Trophoblast cell (in vitro differentiated cells and primary cell): ENCODE results near the gene OAF.

Source experiments
- DNase-seq, 2 donors: peaks; one replicate each; pipeline ENCODE4 v3.0.0-alpha.2; 2016
- H2AFZ ChIP-seq: 2 replicates; pipeline ENCODE4 v1.6.1; 2013; ENCODE audit warnings: low read length, moderate library complexity, mild to moderate bottlenecking; ENCODE audit not compliant: insufficient read depth, poor library complexity
- H2AK5ac ChIP-seq: 2 replicates; pipeline ENCODE4 v1.6.1; 2013; ENCODE audit warnings: mild to moderate bottlenecking, low read length
- H2BK120ac ChIP-seq: 2 replicates; pipeline ENCODE4 v1.6.1; 2013; ENCODE audit warnings: low read length, mild to moderate bottlenecking, moderate library complexity; ENCODE audit not compliant: insufficient read depth, poor library complexity
- H2BK12ac ChIP-seq: 2 replicates; pipeline ENCODE4 v1.6.1; 2013; ENCODE audit warnings: mild to moderate bottlenecking, low read length, moderate library complexity
- H2BK5ac ChIP-seq: 2 replicates; pipeline ENCODE4 v1.6.1; 2013; ENCODE audit warnings: low read length, low read depth, moderate library complexity, mild to moderate bottlenecking; ENCODE audit not compliant: poor library complexity
- H3K14ac ChIP-seq: 2 replicates; pipeline ENCODE4 v1.6.1; 2013; ENCODE audit warnings: mild to moderate bottlenecking, low read length
- H3K18ac ChIP-seq: 2 replicates; pipeline ENCODE4 v1.6.1; 2013; ENCODE audit warnings: mild to moderate bottlenecking, low read length
- H3K23ac ChIP-seq: 2 replicates; pipeline ENCODE4 v1.6.1; 2013; ENCODE audit warnings: low read length
- H3K27ac ChIP-seq: 2 replicates; pipeline ENCODE4 v1.5.1; 2013; ENCODE audit warnings: low read depth, mild to moderate bottlenecking, inconsistent platforms, low read length, moderate library complexity
- H3K27me3 ChIP-seq: 2 replicates; pipeline ENCODE4 v1.6.1; 2013; ENCODE audit warnings: inconsistent platforms, mild to moderate bottlenecking, low read length, moderate library complexity; ENCODE audit not compliant: insufficient read depth
- H3K36me3 ChIP-seq, 2 experiments: 1 replicate in 1 of 2; 2 replicates in 1 of 2; pipeline ENCODE4 v1.6.1; 2013; ENCODE audit warnings: low read length in 2 of 2, mild to moderate bottlenecking in 2 of 2, moderate library complexity in 1 of 2; ENCODE audit not compliant: insufficient read depth in 2 of 2, control insufficient read depth in 1 of 2
- H3K4ac ChIP-seq: 2 replicates; pipeline ENCODE4 v1.6.1; 2013; ENCODE audit warnings: low read depth, mild to moderate bottlenecking, low read length, moderate library complexity
- H3K4me1 ChIP-seq, 2 experiments: 1 replicate in 1 of 2; 2 replicates in 1 of 2; pipeline ENCODE4 v1.6.1; 2013; ENCODE audit warnings: low read length in 2 of 2, mild to moderate bottlenecking in 2 of 2, moderate library complexity in 1 of 2; ENCODE audit not compliant: insufficient read depth in 2 of 2, control insufficient read depth in 1 of 2
- H3K4me2 ChIP-seq: 2 replicates; pipeline ENCODE4 v1.6.1; 2013; ENCODE audit warnings: inconsistent platforms, mild to moderate bottlenecking, low read length, moderate library complexity
- H3K4me3 ChIP-seq: 2 replicates; pipeline ENCODE4 v1.5.1; 2013; ENCODE audit warnings: mild to moderate bottlenecking, low read depth, low read length, inconsistent platforms
- H3K79me1 ChIP-seq: one replicate; pipeline ENCODE4 v1.6.1; 2013; ENCODE audit warnings: low read length
- H3K79me2 ChIP-seq: 2 replicates; pipeline ENCODE4 v1.6.1; 2013; ENCODE audit warnings: low read length, mild to moderate bottlenecking; ENCODE audit not compliant: control insufficient read depth, insufficient read depth, poor library complexity
- H3K9ac ChIP-seq: 2 replicates; pipeline ENCODE4 v1.6.1; 2013; ENCODE audit warnings: mild to moderate bottlenecking, low read length
- H3K9me3 ChIP-seq: 2 replicates; pipeline ENCODE4 v1.6.1; 2013; ENCODE audit warnings: low read depth, mild to moderate bottlenecking, control low read depth, inconsistent platforms, low read length; ENCODE audit not compliant: insufficient read depth
- H4K12ac ChIP-seq: 2 replicates; pipeline ENCODE4 v1.6.1; 2013; ENCODE audit warnings: low read depth, mild to moderate bottlenecking, low read length, moderate library complexity
- H4K8ac ChIP-seq: 2 replicates; pipeline ENCODE4 v1.6.1; 2013; ENCODE audit warnings: low read depth, mild to moderate bottlenecking, low read length, moderate library complexity
- H4K91ac ChIP-seq: one replicate; pipeline ENCODE4 v1.6.1; 2013; ENCODE audit warnings: low read depth, mild to moderate bottlenecking, low read length, moderate library complexity
- WGBS: extraction: QIAGEN DNeasy Blood & Tissue Kit; methylation state at CpG from one replicate; pipeline ENCODE4 v1.1.7; 2013; ENCODE audit warnings: missing lambda C conversion rate; ENCODE audit not compliant: insufficient read length, insufficient coverage; ENCODE audit errors: extremely low coverage; 5-methylcytosine and 5-hydroxymethylcytosine counted together

The OAF gene

DNA sequence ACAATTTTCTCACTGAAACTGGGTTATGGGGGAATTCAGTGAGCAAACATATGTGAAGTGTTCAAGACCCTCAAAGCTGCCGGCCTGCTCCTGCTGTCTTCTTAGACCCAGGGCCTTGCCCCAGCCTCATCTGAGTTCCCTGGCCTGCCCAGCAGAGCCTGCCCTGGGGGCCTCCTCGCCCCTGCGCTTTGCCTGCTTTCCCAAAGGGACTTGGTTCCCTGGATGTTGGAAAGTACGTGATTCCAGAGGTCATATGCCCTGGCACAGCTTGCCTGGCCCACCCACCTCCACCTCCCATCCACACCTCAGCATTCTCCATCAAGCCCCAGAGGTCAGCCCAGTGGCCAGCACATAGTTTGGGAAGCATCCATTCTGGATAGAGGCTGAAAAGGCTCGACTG is 15.4 kb downstream of the OAF start:
- Histone ChIP-seq H4K91ac (no peak overlapping the region), H2AK5ac (no peak overlapping the region), H2BK12ac (no peak overlapping the region), H3K14ac (no peak overlapping the region), H3K4ac (no peak overlapping the region), H3K9me3 (no peaks in the 10 kb centered on the region), H2BK5ac (no peak overlapping the region), H4K8ac (no peak overlapping the region), H3K27ac (no peak overlapping the region), H3K36me3 (no peaks in the 10 kb centered on the region), H3K79me2 (no peaks in the 10 kb centered on the region), H3K4me1 (no peaks in the 10 kb centered on the region), H2AFZ (no peak overlapping the region), H3K9ac (no peak overlapping the region), H4K12ac (no peak overlapping the region), H2BK120ac (no peak overlapping the region), H3K4me3 (no peak overlapping the region), H3K23ac (no peak overlapping the region), H3K79me1 (no peaks in the 10 kb centered on the region), H3K27me3 (no peaks in the 10 kb centered on the region), H3K18ac (no peak overlapping the region), H3K4me2 (no peak overlapping the region)
- WGBS, result no CpG with 5 or more reads among the region's 5 CpGs
- DNase-seq, result no peak

DNA sequence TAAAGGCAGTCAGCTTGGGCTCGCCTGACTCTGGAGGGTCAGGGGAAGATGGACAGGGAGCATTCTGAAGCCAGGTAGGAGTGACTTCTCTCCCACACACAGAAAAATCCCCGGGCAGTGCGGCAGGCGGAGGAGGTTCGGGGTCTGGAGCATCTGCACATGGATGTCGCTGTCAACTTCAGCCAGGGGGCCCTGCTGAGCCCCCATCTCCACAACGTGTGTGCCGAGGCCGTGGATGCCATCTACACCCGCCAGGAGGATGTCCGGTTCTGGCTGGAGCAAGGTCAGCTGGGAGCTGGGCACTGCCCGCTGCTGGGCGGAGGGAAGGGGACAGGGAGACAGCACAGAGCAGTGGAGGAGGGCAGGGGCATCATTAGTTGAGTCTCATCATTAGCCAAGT is 15.9 kb downstream of the OAF start:
- Histone ChIP-seq H3K4me1 (no peaks in the 10 kb centered on the region), H3K27me3 (no peaks in the 10 kb centered on the region), H3K79me1 (no peaks in the 10 kb centered on the region), H3K14ac (no peak overlapping the region), H4K8ac (no peak overlapping the region), H3K18ac (no peak overlapping the region), H3K79me2 (no peaks in the 10 kb centered on the region), H2AK5ac (no peak overlapping the region), H3K4ac (no peak overlapping the region), H4K91ac (no peak overlapping the region), H2BK120ac (no peak overlapping the region), H3K4me3 (no peak overlapping the region), H4K12ac (no peak overlapping the region), H3K27ac (no peak overlapping the region), H3K9me3 (no peaks in the 10 kb centered on the region), H3K23ac (no peak overlapping the region), H2BK12ac (no peak overlapping the region), H3K36me3 (no peaks in the 10 kb centered on the region), H2AFZ (no peak overlapping the region), H3K9ac (no peak overlapping the region), H2BK5ac (no peak overlapping the region), H3K4me2 (no peak overlapping the region)
- no peak for DNase-seq
- no CpG with 5 or more reads among the region's 13 CpGs for WGBS

DNA sequence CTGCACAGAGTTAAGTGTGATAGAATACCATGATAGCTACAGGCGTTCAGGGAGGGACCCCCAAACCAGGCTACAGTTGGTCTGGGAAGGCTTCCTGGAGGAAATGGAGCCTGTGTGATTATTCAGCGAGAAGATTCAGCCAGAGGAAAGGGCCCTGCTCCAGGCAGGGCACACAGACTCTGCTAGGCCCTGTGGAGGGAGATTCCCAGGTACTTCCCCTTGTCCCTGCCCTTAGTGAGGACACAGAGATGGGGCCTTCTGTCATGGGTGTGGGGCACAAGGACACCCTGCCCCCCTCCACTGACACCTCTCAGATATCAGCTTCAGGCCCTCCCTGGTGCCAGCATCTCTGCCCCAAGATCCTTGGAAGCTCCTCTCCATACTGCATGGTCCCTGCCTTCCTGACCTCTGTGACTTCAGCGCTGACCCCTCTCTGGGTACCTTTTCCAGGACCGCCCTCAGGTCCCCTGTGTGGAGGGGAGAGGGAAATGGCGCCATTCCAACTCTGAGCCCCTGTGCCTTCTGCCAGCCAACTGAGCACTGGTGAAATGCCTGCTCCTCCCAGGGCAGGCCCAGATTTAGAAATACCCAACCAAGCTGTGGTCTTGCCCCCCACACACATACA is 16.5 kb downstream of the OAF start:
- Histone ChIP-seq H2AFZ (no peak overlapping the region), H2BK120ac (no peak overlapping the region), H3K4me1 (no peaks in the 10 kb centered on the region), H3K4ac (no peak overlapping the region), H3K18ac (no peak overlapping the region), H3K4me2 (no peak overlapping the region), H3K36me3 (no peaks in the 10 kb centered on the region), H4K12ac (no peak overlapping the region), H3K79me2 (no peaks in the 10 kb centered on the region), H3K23ac (no peak overlapping the region), H2BK5ac (no peak overlapping the region), H3K79me1 (no peaks in the 10 kb centered on the region), H3K27ac (no peak overlapping the region), H3K14ac (no peak overlapping the region), H4K8ac (no peak overlapping the region), H3K9ac (no peak overlapping the region), H3K9me3 (no peaks in the 10 kb centered on the region), H3K4me3 (no peak overlapping the region), H2AK5ac (no peak overlapping the region), H2BK12ac (no peak overlapping the region), H3K27me3 (no peaks in the 10 kb centered on the region), H4K91ac (no peak overlapping the region)
- WGBS, result no CpG with 5 or more reads among the region's 5 CpGs
- DNase-seq, result no peak

DNA sequence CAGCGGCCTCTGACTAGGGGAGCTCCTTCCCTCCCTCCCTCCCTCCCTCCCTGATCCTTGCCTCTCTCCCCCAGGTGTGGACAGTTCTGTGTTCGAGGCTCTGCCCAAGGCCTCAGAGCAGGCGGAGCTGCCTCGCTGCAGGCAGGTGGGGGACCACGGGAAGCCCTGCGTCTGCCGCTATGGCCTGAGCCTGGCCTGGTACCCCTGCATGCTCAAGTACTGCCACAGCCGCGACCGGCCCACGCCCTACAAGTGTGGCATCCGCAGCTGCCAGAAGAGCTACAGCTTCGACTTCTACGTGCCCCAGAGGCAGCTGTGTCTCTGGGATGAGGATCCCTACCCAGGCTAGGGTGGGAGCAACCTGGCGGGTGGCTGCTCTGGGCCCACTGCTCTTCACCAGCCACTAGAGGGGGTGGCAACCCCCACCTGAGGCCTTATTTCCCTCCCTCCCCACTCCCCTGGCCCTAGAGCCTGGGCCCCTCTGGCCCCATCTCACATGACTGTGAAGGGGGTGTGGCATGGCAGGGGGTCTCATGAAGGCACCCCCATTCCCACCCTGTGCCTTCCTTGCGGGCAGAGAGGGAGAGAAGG is 18.1 kb downstream of the OAF start:
- H2BK5ac ChIP-seq, result no peak overlapping the region
- no peak overlapping the region for H2AK5ac ChIP-seq
- H3K79me1 ChIP-seq, result no peaks in the 10 kb centered on the region
- no peak for DNase-seq
- no peak overlapping the region for H3K14ac ChIP-seq
- H3K27ac ChIP-seq, result no peak overlapping the region
- no peaks in the 10 kb centered on the region for H3K4me1 ChIP-seq
- no peaks in the 10 kb centered on the region for H3K9me3 ChIP-seq
- no CpG with 5 or more reads among the region's 16 CpGs for WGBS
- H4K91ac ChIP-seq, result no peak overlapping the region
- H3K27me3 ChIP-seq, result no peaks in the 10 kb centered on the region
- no peak overlapping the region for H3K4me2 ChIP-seq
- H3K18ac ChIP-seq, result no peak overlapping the region
- no peak overlapping the region for H2BK12ac ChIP-seq
- H3K9ac ChIP-seq, result no peak overlapping the region
- H3K23ac ChIP-seq, result no peak overlapping the region
- no peak overlapping the region for H4K8ac ChIP-seq
- H3K79me2 ChIP-seq, result no peaks in the 10 kb centered on the region
- H4K12ac ChIP-seq, result no peak overlapping the region
- H3K4ac ChIP-seq, result no peak overlapping the region
- H2BK120ac ChIP-seq, result no peak overlapping the region
- H3K36me3 ChIP-seq, result no peaks in the 10 kb centered on the region
- no peak overlapping the region for H2AFZ ChIP-seq
- no peak overlapping the region for H3K4me3 ChIP-seq
